Measurements from ENCODE around the gene SDK1.

DNA sequence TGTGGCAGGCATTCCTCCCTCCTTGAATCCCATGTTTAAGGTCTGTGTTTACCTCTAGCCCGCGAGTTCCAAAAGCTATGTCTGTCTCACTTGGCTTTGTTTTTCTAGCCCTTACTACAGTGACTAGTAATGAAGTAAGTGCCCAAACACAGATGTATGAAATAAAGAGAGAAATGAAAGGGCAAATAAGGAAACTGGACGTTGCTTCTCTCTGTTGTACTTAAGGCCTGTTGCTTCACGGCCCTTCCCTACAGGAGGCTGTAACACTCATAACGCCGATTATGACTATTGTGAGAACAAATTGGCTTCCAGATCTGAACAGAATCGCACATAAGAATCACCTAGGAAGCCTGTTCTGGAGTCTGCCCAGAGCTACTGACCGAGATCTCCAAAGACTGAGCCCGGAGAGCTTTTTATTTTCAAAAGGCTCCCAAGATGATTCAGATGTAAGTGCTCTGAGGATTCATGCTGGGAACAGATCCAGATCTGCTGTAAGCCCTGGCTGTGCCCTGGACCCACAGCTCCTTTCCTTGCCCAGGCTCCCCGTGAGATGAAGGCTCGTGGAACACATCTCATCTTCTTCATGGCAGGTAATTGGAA lies 432.6 kb downstream of the SDK1 start:
- TF ChIP-seq, protein P1, sequence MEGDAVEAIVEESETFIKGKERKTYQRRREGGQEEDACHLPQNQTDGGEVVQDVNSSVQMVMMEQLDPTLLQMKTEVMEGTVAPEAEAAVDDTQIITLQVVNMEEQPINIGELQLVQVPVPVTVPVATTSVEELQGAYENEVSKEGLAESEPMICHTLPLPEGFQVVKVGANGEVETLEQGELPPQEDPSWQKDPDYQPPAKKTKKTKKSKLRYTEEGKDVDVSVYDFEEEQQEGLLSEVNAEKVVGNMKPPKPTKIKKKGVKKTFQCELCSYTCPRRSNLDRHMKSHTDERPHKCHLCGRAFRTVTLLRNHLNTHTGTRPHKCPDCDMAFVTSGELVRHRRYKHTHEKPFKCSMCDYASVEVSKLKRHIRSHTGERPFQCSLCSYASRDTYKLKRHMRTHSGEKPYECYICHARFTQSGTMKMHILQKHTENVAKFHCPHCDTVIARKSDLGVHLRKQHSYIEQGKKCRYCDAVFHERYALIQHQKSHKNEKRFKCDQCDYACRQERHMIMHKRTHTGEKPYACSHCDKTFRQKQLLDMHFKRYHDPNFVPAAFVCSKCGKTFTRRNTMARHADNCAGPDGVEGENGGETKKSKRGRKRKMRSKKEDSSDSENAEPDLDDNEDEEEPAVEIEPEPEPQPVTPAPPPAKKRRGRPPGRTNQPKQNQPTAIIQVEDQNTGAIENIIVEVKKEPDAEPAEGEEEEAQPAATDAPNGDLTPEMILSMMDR (IDR thresholded peaks at IDR 0.05; ENCODE audit: borderline replicate concordance, extremely low read depth, low read length, poor library complexity, severe bottlenecking), result no peak
- TF ChIP-seq EZH2 (IDR thresholded peaks at IDR 0.05; ENCODE audit: borderline replicate concordance, low read depth, low read length, severe bottlenecking), result no peak
